ENCODE measurements around the gene RBM22. TPM values are rescaled to one million over a fixed set of nuclear protein-coding genes. Genes with fewer than 3 reads are reported as not detected.

RBM22 gene
- total RNA-seq, 1 donor, result 27.1 TPM

Other genes starting within 250 kb of the RBM22 start
- 89.9 and 104 TPM in 2 replicates for gene NDST1, start 192.9 kb downstream of the RBM22 start, total RNA-seq
- gene SYNPO, start 60.4 kb downstream of the RBM22 start, total RNA-seq, result 2.7 and 4.0 TPM in 2 replicates
- gene MYOZ3, start 39.8 kb downstream of the RBM22 start, total RNA-seq, result under 0.01 TPM in 1 of 2 replicates, not detected in the other
- gene DCTN4, start 58.0 kb upstream of the RBM22 start, total RNA-seq, result 66.2 and 68.1 TPM in 2 replicates
- 46.3 and 51.9 TPM in 2 replicates for gene SMIM3, start 77.7 kb upstream of the RBM22 start, total RNA-seq
- gene IRGM, start 145.5 kb upstream of the RBM22 start, total RNA-seq, result not detected in 2 replicates
- 5.9 and 6.5 TPM in 2 replicates for gene ZNF300, start 203.9 kb upstream of the RBM22 start, total RNA-seq